IPS DF 6.9 (cell line): ENCODE measurements around the gene SLC13A3.

Experiments
- DNase-seq: peaks from one replicate; pipeline ENCODE4 v3.0.0-alpha.2; 2013; ENCODE audit warnings: low read depth, low spot score
- H3K27ac ChIP-seq: one replicate; pipeline ENCODE4 v1.5.1; 2013; ENCODE audit warnings: low read length, control low read depth
- H3K27me3 ChIP-seq: 2 replicates; pipeline ENCODE4 v1.6.1; 2013; ENCODE audit warnings: mild to moderate bottlenecking, low read length; ENCODE audit not compliant: control insufficient read depth, insufficient read depth
- H3K36me3 ChIP-seq: 2 replicates; pipeline ENCODE4 v1.6.1; 2013; ENCODE audit warnings: low read length; ENCODE audit not compliant: control insufficient read depth, insufficient read depth
- H3K4me1 ChIP-seq: 2 replicates; pipeline ENCODE4 v1.6.1; 2013; ENCODE audit warnings: low read length; ENCODE audit not compliant: control insufficient read depth, insufficient read depth
- H3K4me3 ChIP-seq: 2 replicates; pipeline ENCODE4 v1.5.1; 2013; ENCODE audit warnings: mild to moderate bottlenecking, low read length
- H3K9me3 ChIP-seq: 2 replicates; pipeline ENCODE4 v1.6.1; 2013; ENCODE audit warnings: low read length, inconsistent platforms; ENCODE audit not compliant: control insufficient read depth, insufficient read depth
- WGBS: extraction: QIAGEN DNeasy Blood & Tissue Kit; methylation state at CpG from one replicate; pipeline ENCODE4 v1.1.7; 2013; ENCODE audit warnings: mixed read lengths, missing lambda C conversion rate; ENCODE audit not compliant: insufficient read length, insufficient coverage; 5-methylcytosine and 5-hydroxymethylcytosine counted together

The SLC13A3 gene

DNA sequence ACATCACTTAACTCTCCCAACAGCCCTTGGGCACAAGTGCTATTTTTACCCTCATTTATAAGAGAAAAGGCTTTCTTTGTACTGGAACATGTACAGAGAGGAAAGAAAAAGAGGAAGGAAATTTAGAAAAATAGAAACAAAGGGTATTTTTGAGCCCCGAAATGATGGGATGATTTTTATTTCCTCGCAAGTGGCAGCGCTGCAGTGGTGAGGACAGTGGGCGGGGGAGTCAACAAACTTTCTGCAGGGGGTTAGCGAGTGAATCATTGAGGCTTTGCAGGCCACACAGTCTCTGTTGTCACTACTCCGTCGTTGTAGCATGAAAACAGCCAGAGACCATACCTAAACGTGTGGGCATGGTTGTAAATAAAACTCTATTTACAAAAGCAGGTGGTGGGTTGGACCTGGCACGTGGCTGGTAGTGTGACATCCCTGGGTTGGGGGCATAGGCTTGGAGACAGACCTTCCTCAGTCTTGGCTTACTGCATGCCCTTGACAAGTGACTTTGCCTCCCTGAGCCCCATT lies 75.3 kb downstream of the SLC13A3 start:
- DNase-seq: no peak
- no peaks in the 10 kb centered on the region for H3K27me3 ChIP-seq
- no CpG with 5 or more reads among the region's 9 CpGs for WGBS
- no peaks in the 10 kb centered on the region for H3K9me3 ChIP-seq
- H3K36me3 ChIP-seq: no peaks in the 10 kb centered on the region
- no peak overlapping the region for H3K27ac ChIP-seq
- H3K4me3 ChIP-seq: no peak overlapping the region
- H3K4me1 ChIP-seq: no peaks in the 10 kb centered on the region

DNA sequence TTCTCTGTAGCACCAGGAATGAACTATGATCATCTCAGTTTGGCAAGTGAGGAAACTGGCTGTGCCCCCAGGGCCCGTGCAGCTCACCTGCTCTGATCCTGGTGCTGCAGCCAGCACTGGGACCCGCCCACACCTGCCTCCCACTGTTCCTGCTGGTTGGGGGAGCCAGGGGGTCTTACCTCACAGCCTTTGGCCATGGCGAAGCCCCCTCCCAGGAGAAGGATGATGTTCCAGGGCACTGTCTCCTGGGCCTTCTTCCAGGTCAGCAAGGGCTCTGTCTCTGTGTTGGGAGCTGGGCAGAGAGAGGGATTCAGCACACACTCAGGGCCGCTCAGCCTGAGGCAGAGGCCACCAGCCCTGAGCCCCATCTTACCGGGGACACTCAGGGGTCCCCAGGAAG lies 75.9 kb downstream of the SLC13A3 start:
- Histone ChIP-seq H3K9me3 (no peaks in the 10 kb centered on the region), H3K4me1 (no peaks in the 10 kb centered on the region), H3K36me3 (no peaks in the 10 kb centered on the region), H3K27me3 (no peaks in the 10 kb centered on the region), H3K27ac (no peak overlapping the region), H3K4me3 (no peak overlapping the region)
- DNase-seq: no peak
- WGBS: no CpG with 5 or more reads among the region's 5 CpGs

DNA sequence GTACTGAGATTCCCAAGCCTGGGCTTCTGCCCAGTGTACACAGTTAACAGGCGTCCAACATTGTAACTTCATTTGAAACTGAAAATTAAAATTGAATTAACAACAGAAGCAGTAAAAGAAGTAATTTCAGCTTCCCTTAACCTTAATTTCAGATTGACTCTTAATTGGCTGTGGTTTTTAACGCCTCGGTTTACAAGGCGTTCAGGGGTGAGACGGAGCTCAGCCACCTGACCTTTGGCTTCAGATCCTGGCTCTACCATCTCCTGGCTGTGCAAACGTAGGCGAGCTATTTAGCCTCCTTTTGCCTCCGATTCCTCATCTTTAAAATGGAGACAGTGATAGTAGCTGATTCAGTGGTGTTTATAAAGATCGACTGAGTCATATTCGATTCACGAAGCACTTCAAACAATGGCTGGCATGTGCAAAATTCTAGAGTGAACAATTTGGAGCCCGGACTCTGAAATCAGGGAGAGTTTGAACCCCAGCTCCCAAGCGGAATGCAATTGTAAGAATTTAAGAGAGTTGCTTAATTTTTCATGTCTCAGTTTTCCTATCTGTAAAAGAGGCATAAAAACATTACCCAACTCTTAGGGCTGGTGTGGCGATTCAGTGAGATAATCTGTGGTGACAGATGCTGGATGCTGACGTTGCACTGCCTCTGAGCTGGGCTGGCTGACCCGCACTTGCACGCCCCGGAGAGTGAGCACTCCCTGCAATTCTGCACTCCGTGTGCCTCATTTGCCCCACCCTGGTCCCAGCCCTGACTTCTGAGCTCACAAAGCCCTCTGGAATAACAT lies 77.3 kb downstream of the SLC13A3 start:
- no peak overlapping the region for H3K4me3 ChIP-seq
- DNase-seq: no peak
- no CpG with 5 or more reads among the region's 19 CpGs for WGBS
- no peak overlapping the region for H3K27ac ChIP-seq
- H3K9me3 ChIP-seq: no peaks in the 10 kb centered on the region
- no peaks in the 10 kb centered on the region for H3K36me3 ChIP-seq
- no peaks in the 10 kb centered on the region for H3K27me3 ChIP-seq
- no peaks in the 10 kb centered on the region for H3K4me1 ChIP-seq

DNA sequence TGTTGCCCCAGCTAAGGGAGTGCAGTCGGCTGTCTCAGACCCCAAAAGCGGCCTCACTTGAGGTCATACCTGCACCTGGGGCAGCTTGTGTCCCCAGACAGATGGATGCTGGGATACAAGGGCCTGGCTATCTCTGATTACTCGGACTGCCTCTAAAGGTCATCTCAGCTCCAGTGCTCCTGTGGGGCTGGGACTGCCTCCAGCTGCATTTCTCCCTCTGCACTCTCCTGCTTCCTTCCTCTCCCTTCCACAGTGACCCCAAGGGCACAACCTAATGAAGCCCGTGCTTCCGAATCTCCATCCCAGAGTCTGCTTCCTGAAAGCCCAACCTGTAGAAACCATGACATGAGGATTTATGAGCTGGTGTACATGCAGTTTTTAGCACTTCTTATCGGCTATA lies 78.0 kb downstream of the SLC13A3 start:
- Histone ChIP-seq H3K4me3 (no peak overlapping the region), H3K9me3 (no peaks in the 10 kb centered on the region), H3K4me1 (no peaks in the 10 kb centered on the region), H3K36me3 (no peaks in the 10 kb centered on the region), H3K27ac (no peak overlapping the region), H3K27me3 (no peaks in the 10 kb centered on the region)
- no peak for DNase-seq
- no CpG with 5 or more reads among the region's 6 CpGs for WGBS

DNA sequence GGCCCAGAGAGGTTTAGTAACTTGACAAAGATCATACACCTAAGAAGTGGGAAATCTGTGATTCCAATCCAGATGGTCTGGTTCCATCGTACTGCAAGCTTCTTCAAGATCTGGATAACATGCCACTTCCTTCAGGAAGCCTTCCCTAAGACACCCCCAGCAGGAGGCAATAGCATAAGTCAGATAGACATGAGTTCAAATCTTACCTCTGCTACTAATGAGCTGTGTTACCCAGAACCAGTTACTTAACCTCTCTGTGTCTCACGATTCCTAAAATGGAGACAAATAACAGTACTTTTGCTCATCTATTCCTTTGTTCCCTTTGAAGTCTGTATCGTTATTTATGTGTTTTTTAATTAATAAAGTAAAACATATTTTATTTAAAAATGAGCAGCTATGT lies 78.5 kb downstream of the SLC13A3 start:
- H3K4me3 ChIP-seq: no peak overlapping the region
- no peaks in the 10 kb centered on the region for H3K36me3 ChIP-seq
- no peak overlapping the region for H3K27ac ChIP-seq
- no peaks in the 10 kb centered on the region for H3K9me3 ChIP-seq
- H3K27me3 ChIP-seq: no peaks in the 10 kb centered on the region
- no peak for DNase-seq
- no CpG with 5 or more reads among the region's 3 CpGs for WGBS
- H3K4me1 ChIP-seq: no peaks in the 10 kb centered on the region

DNA sequence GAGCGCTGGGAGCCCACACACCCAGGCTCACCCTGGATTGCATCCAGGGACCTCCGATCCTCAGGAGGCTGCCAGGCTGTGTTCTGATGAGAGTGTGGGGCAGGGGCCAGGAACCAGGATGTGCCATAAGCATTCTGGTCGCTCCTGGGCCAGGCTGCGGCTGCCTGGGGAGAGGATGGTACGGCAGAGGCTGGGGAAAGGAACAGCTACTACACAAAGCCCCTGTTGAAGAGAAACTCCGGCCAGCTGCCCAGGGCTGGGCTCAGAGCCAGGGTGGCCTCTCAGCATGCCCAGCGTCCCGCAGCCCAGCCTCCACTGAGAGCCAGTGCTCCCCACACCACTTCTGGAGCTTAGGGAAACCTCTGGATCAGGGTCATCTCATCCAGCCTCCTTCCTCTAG lies 79.1 kb downstream of the SLC13A3 start:
- no peak overlapping the region for H3K27ac ChIP-seq
- no peaks in the 10 kb centered on the region for H3K9me3 ChIP-seq
- no peak for DNase-seq
- no peaks in the 10 kb centered on the region for H3K36me3 ChIP-seq
- H3K4me3 ChIP-seq: no peak overlapping the region
- H3K27me3 ChIP-seq: no peaks in the 10 kb centered on the region
- H3K4me1 ChIP-seq: no peaks in the 10 kb centered on the region
- no CpG with 5 or more reads among the region's 8 CpGs for WGBS

DNA sequence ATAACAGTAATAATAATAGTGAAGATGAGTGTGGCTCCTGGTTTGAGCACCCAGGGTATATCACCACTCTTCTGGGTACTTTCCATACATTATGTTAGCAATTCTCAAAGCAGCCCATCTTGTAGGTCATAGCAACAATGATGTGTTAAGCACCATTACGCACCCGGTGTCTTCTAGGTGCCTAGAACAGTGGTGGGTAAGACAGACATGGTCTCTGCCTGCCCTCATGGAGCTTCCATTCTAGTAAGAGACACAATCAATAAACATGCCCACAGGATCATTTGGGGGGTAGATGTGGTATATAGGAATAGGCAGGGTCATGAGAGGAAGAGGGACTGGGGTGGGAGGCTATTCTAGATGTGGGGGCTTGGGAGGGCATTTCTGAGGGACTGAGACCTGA lies 79.8 kb downstream of the SLC13A3 start:
- no CpG with 5 or more reads among the region's 2 CpGs for WGBS
- H3K9me3 ChIP-seq: no peaks in the 10 kb centered on the region
- DNase-seq: no peak
- H3K4me1 ChIP-seq: no peaks in the 10 kb centered on the region; the same call in 1 of the 2 replicates
- no peak overlapping the region for H3K27ac ChIP-seq
- no peaks in the 10 kb centered on the region for H3K27me3 ChIP-seq
- no peaks in the 10 kb centered on the region for H3K36me3 ChIP-seq
- no peak overlapping the region for H3K4me3 ChIP-seq

DNA sequence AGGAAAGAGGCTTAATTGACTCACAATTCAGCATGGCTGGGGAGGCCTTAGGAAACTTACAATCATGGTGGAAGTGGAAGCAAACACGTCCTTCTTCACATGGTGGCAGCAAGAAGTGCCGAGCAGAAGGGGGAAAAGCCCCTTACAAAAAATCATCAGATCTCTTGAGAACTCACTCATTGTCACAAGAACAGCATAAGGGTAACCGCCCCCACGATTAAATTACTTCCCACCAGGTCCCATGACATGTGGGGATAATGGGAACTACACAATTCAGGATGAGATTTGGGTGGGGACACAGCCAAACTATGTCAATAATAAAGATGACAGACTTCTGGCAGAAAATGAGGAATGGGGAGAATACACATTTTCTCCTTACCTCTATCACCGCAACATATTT lies 80.3 kb downstream of the SLC13A3 start:
- H3K27me3 ChIP-seq: no peaks in the 10 kb centered on the region
- peaks cover 1% of the 10 kb centered on the region; the same call in 1 of the 2 replicates for H3K4me1 ChIP-seq
- no peaks in the 10 kb centered on the region for H3K9me3 ChIP-seq
- no peak overlapping the region for H3K4me3 ChIP-seq
- no peaks in the 10 kb centered on the region for H3K36me3 ChIP-seq
- no CpG with 5 or more reads among the region's 5 CpGs for WGBS
- no peak overlapping the region for H3K27ac ChIP-seq
- DNase-seq: no peak

DNA sequence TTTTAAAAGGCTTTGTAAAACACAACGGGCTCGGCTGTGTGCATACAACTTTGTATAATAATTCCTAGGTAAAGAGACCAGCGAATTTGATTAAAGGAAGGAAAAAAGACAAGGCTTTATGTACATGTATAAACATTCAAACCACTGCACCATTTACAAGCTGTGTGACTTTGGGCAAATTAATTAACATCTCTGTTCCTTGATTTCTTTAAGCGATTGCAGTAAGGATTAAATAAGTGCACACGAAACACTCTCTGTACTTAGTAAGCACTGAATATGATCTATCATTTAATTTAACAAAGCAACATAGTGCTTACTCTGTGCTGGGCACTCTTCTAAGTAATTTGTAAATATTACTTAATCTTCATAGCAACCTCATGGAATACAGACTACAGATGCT lies 81.3 kb downstream of the SLC13A3 start:
- Histone ChIP-seq H3K4me1 (peaks cover 1% of the 10 kb centered on the region; the same call in 1 of the 2 replicates), H3K4me3 (no peak overlapping the region), H3K36me3 (no peaks in the 10 kb centered on the region), H3K27ac (no peak overlapping the region), H3K27me3 (no peaks in the 10 kb centered on the region), H3K9me3 (no peaks in the 10 kb centered on the region)
- no CpG with 5 or more reads among the region's 5 CpGs for WGBS
- no peak for DNase-seq

DNA sequence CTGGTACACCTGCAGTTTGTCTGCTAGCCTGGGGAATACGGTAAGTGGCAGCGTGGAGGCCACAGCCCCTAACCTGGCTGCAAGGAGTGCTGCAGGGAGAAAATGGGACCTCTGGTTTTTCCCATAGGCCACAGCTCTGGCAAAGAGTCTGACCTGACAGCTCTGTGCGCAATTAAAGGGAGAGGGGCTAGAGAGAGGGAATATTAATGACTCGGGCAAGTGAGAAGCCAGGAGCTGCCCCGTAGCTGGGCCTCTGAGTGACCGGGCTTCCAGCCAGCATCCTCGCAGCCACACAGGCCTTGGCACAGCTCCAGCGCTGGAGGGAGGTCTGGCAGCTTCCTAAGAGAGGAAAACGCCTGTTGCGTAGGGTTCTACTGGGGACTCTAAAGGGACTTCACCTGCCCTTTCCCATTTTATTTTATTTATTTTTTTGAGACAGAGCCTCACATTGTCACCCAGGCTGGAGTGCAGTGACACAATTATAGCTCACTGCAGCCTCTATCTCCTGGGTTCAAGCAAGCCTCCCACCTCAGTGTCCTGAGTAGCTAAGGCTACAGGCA lies 82.6 kb downstream of the SLC13A3 start:
- Histone ChIP-seq H3K36me3 (no peaks in the 10 kb centered on the region), H3K4me3 (no peak overlapping the region), H3K9me3 (no peaks in the 10 kb centered on the region), H3K4me1 (peaks cover 1% of the 10 kb centered on the region; the same call in 1 of the 2 replicates), H3K27ac (no peak overlapping the region), H3K27me3 (no peaks in the 10 kb centered on the region)
- no peak for DNase-seq
- WGBS: no CpG with 5 or more reads among the region's 10 CpGs
